GM21515 (cell line): ENCODE results near the gene FAM78A.

Experiments
- ATAC-seq: cut with Tn5 transposase; IDR thresholded peaks from one replicate; pipeline ENCODE4 v1.9.1; 2021; ENCODE audit not compliant: unreplicated experiment

Gene FAM78A

GRCh38 chr9:131240047-131240921, 36.0 kb downstream of the FAM78A start:
- no peak for ATAC-seq

GRCh38 chr9:131239161-131239975, 36.9 kb downstream of the FAM78A start:
- ATAC-seq, result no peak

- ATAC-seq, result peak; percentile 22
Measured at GRCh38 chr9:131238402-131239021, 37.8 kb downstream of the FAM78A start.

- ATAC-seq, result peak; percentile 75
Measured at GRCh38 chr9:131237931-131238401, 38.3 kb downstream of the FAM78A start.

GRCh38 chr9:131237291-131237690, 39.0 kb downstream of the FAM78A start:
- no peak for ATAC-seq

GRCh38 chr9:131236761-131237160, 39.5 kb downstream of the FAM78A start:
- no peak for ATAC-seq

- no peak for ATAC-seq
Measured at GRCh38 chr9:131236161-131236560, 40.1 kb downstream of the FAM78A start.

GRCh38 chr9:131235480-131235851, 40.8 kb downstream of the FAM78A start:
- ATAC-seq, result no peak

GRCh38 chr9:131234799-131235479, 41.4 kb downstream of the FAM78A start:
- no peak for ATAC-seq

GRCh38 chr9:131233995-131234394, 42.3 kb downstream of the FAM78A start:
- no peak for ATAC-seq

GRCh38 chr9:131233556-131233955, 42.8 kb downstream of the FAM78A start:
- no peak for ATAC-seq

GRCh38 chr9:131228988-131229387, 47.3 kb downstream of the FAM78A start:
- no peak for ATAC-seq

- ATAC-seq, result no peak
Measured at GRCh38 chr9:131227959-131228460, 48.3 kb downstream of the FAM78A start.

- no peak for ATAC-seq
Measured at GRCh38 chr9:131227112-131227958, 49.0 kb downstream of the FAM78A start.

- ATAC-seq, result no peak
Measured at GRCh38 chr9:131226226-131226625, 50.1 kb downstream of the FAM78A start.

- ATAC-seq, result no peak
Measured at GRCh38 chr9:131222460-131222859, 53.9 kb downstream of the FAM78A start.

- no peak for ATAC-seq
Measured at GRCh38 chr9:131220485-131220884, 55.8 kb downstream of the FAM78A start.

GRCh38 chr9:131218370-131218769, 57.9 kb downstream of the FAM78A start:
- ATAC-seq, result no peak

- ATAC-seq, result no peak
Measured at GRCh38 chr9:131217331-131218031, 58.8 kb downstream of the FAM78A start.
